HG02852 (cell line): ENCODE measurements around the gene TBCC.

Source experiments
- ATAC-seq: cut with Tn5 transposase; IDR thresholded peaks from one replicate; pipeline ENCODE4 v1.9.1; 2021; ENCODE audit warnings: mild to moderate bottlenecking, moderate library complexity; ENCODE audit not compliant: unreplicated experiment

Gene TBCC, protein sequence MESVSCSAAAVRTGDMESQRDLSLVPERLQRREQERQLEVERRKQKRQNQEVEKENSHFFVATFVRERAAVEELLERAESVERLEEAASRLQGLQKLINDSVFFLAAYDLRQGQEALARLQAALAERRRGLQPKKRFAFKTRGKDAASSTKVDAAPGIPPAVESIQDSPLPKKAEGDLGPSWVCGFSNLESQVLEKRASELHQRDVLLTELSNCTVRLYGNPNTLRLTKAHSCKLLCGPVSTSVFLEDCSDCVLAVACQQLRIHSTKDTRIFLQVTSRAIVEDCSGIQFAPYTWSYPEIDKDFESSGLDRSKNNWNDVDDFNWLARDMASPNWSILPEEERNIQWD

GRCh38 chr6:42745640-42746462 is at the start of gene TBCC:
Gene TBCC (minus strand): TSS chr6:42746103. CDS start chr6:42746073, 30 bp downstream.
- ATAC-seq: peak; percentile 60

GRCh38 chr6:42795651-42796050 is 49.7 kb upstream of the TBCC start:
- no peak for ATAC-seq

GRCh38 chr6:42791706-42792320 is 45.9 kb upstream of the TBCC start:
- no peak for ATAC-seq

DNA sequence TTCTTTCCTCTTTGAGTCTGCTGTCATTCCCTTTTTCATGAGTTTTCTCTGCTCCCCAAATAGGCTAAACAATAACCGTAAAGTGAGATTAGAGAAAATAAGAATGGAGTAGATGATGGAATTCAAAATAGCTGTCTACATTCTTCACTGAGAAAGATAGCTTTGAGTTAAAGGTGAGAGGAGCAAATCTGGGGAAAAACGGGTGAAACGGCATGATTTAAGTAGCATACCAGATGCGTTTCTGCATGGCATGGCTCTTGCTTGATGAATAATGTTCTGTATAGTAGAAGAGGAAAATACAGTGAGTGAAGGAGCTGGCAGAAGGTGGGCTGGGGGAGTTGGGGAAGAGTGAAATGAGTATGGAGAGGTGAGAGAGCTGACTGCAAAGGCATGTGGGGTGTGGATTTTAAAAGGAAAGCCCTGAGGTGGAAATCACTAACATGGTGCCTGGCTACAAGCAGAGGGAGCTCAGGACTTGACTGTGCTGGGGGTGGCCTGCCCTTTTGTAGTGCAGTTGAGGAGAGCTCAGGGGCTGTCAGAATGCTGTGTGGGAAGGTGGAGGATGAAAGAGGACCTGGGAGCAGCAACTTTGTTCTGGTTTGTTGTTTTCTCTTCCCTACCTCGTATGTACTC is 44.8 kb upstream of the TBCC start:
- no peak for ATAC-seq

DNA sequence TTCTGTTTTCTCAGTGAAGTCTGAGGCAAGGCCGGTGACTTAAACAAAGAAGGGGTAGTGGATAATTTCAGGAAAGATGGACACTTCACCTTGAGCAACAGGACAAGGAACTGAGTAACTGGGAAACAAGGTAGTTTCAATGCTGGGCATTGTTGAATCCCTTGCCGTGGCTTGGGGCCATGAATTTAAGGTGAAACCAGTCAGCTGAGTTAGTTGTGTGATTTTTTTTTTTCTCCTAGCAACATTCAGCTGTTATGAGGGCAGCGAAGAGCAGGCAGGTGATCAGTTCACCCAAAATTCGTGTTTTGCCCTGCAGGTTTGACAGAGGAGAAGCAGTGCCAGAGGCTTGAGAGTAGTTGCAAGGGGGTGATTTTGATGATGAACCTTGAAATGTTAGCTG is 42.8 kb upstream of the TBCC start:
- no peak for ATAC-seq

GRCh38 chr6:42787063-42787472 is 41.2 kb upstream of the TBCC start:
- ATAC-seq: no peak

DNA sequence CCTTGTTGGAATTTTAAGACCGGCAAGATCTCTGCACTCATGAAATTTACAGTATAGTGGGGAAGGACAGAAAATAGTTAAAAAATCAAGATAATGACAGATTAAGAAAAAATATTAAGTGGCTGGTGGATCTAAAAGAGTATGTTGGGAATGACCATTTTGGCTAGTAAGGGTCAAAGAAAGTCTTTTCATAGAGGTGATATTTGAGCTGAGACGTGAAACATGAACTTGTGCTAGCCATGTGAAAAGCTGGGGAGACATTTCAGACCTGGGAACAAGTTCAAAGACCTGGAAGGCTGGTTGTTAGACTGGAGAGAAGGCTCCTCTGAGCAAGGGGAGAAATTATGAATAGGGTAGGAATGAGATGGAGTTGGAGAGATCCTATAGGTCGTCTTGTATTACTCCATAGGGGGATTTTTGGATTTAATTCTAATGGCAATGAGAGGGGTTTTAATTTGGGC is 40.7 kb upstream of the TBCC start:
- ATAC-seq: no peak

DNA sequence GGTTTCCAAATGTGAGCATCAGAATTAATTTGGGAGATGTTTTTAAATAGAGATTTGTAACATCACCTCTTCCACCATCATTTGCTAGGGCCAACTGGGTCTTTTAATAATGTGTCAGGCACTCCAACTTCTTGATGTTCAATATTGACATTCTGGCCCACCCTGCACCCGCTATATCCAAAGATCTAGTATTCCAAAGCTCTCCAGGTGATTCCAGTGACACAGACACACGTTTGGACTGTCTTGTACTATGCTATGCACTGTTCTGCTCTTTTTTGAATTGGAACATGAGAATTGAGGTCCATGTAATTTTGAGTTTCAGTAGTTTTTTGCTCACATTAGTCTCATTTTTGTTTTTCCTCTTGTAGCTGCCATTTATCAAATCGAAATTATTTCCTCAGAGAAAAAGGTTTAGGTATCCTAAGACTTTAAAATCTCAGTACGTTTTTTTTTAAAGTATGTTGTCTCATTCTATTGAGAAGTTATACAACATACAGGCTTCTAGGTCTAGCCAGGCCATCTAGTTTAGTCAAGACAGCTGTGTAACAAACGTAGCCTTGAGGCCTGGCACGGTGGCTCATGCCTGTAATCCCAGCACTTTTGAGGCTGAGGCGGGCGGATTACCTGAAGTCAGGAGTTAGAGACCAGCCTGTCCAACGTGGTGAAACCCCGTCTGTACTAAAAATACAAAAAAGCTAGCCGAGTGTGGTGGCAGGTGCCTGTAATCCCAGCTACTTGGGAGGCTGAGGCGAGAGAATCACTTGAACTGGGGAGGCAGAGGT is 39.0 kb upstream of the TBCC start:
- no peak for ATAC-seq

- no peak for ATAC-seq
Measured at GRCh38 chr6:42783876-42784642, 38.2 kb upstream of the TBCC start.

DNA sequence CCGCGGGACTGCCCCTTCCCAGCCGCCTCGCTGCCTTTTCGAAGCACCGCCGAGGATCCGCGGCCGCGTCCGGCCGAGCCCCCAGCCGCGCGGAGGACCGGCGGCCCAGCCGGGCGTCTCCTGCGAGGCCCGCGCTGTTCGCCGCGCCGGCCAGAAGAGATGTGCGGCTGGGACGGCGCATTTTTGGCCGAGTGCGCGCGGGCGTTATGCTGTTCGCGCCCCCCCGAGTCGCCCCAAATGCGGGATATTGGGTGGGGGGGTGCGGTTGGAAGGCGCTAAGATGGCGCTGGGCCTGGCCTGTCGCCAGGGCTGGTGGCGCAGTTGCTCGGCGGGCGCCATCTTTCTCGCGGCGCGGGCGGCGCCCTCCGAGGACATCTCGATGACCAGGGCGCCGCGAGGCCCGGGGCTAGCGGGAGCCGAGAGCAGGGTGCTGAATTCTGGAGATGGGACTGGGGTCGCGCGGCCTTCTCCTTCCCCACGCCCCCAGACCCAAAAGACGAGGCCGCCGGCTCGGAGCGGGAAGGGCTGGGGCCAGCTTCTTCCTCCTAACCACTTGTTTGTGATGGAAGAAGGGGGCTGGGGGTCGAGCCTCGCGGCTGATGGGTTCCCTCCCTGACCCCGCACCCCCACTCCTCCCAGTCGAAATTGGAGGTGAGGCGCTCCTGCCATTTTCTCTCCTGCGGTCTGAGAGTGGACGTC is 37.4 kb upstream of the TBCC start:
- ATAC-seq: peak; percentile 44

GRCh38 chr6:42782689-42783176 is 36.8 kb upstream of the TBCC start:
- peak; percentile 20 for ATAC-seq

- ATAC-seq: no peak
Measured at GRCh38 chr6:42781796-42782688, 36.1 kb upstream of the TBCC start, which contains the start of gene BICRAL. Gene BICRAL (plus strand): TSS chr6:42782052. CDS start chr6:42822023, 39,971 bp downstream.

GRCh38 chr6:42781546-42781795 is 35.6 kb upstream of the TBCC start:
- no peak for ATAC-seq

- ATAC-seq: no peak
Measured at GRCh38 chr6:42779521-42779920, 33.6 kb upstream of the TBCC start.

DNA sequence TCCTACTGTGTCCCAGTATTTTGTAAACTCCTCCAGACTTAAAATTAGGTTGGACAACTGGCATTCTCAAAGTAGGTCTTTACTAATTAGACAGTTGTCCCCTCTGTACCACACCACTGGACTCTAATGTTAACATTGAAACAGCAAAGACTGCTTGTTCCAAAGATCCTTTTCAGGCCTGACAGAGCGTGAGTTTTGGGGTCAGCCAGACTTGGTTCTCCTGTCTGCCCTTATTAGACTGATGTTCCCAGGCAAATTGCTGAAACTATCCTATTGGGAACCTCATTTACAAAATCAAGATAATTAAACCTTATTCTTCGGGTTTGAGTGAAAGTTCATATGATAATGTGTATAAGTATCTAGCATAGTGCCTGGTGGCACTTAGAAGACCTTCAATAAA is 32.2 kb upstream of the TBCC start:
- ATAC-seq: no peak

DNA sequence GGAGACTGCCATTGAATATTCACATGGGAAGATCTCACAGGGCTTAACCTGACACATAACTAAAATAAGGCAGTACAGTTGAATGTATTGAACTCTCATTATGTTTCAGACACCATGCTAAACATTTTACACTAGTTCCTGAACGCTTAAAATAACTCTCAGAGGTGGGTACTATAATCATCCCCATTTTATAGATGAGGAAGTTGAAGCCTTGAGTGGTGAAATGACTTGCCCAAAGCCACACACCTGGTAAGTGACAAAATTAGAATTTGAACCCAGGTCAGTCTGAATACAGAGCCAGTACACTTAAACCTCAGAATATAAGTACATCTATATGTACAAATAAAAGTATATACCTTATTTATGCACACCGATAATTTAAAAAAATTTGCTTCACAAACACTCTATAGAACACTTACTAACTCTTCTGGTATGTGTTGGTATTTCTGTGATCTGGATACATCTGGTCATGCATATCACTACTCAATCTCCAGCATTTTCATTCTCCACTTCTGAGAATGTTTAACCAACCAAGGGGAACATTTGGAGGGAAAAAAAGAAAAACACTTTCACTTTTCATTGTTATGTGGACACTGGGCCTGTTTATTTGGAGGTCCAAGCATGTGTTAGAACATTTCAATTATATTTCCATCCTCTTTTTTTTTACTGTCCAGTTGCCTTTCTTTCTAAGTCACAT is 31.4 kb upstream of the TBCC start:
- peak; percentile 31 for ATAC-seq

DNA sequence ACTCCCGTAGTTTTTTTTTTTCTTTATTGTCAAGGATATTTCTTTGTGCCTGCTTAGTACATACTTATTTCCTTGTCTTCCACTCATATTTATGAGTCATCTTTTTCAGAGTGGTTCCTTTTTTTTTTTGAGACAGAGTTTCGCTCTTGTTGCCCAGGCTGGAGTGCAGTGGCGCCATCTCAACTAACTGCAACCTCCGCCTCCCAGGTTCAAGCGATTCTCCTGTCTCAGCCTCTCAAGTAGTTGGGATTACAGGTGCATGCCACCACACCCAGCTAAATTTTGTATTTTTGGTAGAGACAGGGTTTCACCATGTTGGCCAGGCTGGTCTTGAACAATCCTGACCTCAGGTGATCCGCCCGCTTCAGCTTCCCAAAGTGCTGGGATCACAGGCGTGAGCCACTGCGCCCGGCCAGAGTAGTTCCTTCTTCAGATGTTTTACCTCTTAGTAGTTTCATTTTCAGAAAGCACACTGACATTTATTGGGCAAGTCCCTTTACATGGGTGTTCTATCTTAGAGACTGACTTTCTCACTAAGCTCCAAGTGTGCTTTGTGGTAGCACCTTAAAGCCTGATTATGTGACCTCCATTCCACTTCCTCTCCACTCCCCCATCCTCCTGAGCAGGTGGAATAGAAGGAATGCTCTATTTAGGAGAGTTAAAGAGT is 29.1 kb upstream of the TBCC start:
- peak; percentile 47 for ATAC-seq
